ENCODE data around the gene SRSF9. TPM values are rescaled to one million over a fixed set of nuclear protein-coding genes. Genes with fewer than 3 reads are reported as not detected.

Gene SRSF9
- polyA plus RNA-seq, 3 donors = 127 to 218 (median 200) TPM

DNA sequence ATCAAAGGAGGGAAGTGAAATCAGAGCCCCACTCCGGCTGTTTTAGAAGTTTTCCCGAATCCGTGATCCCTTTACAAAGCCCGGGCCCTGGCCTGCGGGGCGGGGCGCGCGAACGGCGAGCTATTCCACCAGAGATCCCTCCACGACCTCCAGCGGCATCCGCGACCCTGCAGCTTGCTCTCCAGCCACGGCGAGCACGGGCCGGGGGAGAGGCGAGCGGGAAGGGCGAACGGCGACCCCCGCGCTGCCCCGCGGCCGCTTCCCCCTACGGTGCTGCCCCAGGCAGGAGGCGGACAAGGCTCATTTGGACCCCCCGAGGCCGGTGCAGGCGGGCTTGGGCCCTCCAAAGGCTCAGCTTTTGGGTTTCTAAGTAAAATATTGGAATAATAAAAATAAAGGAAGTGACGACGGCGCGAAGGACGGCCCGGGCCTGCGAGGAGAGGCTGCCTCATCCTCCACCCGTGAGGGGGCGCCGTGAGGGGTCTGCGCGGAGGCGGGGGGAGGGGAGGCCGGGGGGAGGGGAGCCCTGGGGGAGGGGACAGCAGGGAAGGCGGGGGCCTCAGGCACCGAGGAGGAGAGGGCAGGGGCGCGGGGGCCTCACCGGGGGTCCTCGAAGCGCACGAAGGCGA is 613 bp downstream of the SRSF9 start:
- H3K9me3 Mint-ChIP-seq = peaks cover 0 to 2% (median 0%) of the 10 kb centered on the region in 7 donors
- peak overlapping the region; percentile 75 to 86 for H3K27ac ChIP-seq (ENCODE audit: low read depth in 1 of 2, low read length in 2 of 2)
- DNase-seq = no peak
- no peaks in the 10 kb centered on the region for H3K27me3 ChIP-seq (ENCODE audit: control insufficient read depth in 2 of 2, insufficient read depth in 2 of 2, low read length in 2 of 2)
- no peaks in the 10 kb centered on the region for H3K27me3 Mint-ChIP-seq (ENCODE audit: low read depth in 3 of 3)
- TF ChIP-seq, protein P1, sequence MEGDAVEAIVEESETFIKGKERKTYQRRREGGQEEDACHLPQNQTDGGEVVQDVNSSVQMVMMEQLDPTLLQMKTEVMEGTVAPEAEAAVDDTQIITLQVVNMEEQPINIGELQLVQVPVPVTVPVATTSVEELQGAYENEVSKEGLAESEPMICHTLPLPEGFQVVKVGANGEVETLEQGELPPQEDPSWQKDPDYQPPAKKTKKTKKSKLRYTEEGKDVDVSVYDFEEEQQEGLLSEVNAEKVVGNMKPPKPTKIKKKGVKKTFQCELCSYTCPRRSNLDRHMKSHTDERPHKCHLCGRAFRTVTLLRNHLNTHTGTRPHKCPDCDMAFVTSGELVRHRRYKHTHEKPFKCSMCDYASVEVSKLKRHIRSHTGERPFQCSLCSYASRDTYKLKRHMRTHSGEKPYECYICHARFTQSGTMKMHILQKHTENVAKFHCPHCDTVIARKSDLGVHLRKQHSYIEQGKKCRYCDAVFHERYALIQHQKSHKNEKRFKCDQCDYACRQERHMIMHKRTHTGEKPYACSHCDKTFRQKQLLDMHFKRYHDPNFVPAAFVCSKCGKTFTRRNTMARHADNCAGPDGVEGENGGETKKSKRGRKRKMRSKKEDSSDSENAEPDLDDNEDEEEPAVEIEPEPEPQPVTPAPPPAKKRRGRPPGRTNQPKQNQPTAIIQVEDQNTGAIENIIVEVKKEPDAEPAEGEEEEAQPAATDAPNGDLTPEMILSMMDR (IDR thresholded peaks at IDR 0.05) = no peak
- no peaks in the 10 kb centered on the region for H3K9me3 ChIP-seq (replicated peaks in 1 of 2; ENCODE audit: control insufficient read depth in 1 of 2, insufficient read depth in 1 of 2, low read length in 2 of 2)
- peaks cover 64% of the 10 kb centered on the region for H3K79me2 ChIP-seq (ENCODE audit: insufficient read depth, low read length)
- peak overlapping the region; percentile 97 for H3K4me2 ChIP-seq (replicated peaks; ENCODE audit: extremely low read depth, low read length, poor library complexity, severe bottlenecking)
- peaks cover 28 to 38% of the 10 kb centered on the region in 2 donors for H3K36me3 ChIP-seq (replicated peaks in 1 of 2; ENCODE audit: control insufficient read depth in 1 of 2, insufficient read depth in 2 of 2, low read length in 2 of 2)
- H3K4me3 ChIP-seq (replicated peaks in 1 of 3; ENCODE audit: low read depth in 2 of 3, low read length in 3 of 3) = peak overlapping the region; percentile 54 to 81 (median 79)
- peak overlapping the region; percentile 95 to 98 for H3K4me3 Mint-ChIP-seq
- peaks cover 24 to 35% of the 10 kb centered on the region in 2 donors for H3K36me3 Mint-ChIP-seq
- peak overlapping the region; percentile 86 to 97 (median 95) for H3K27ac Mint-ChIP-seq
- H3K4me1 ChIP-seq (ENCODE audit: control insufficient read depth in 1 of 2, insufficient read depth in 2 of 2, low read length in 2 of 2) = peaks cover 14 to 26% of the 10 kb centered on the region in 2 donors
- peak overlapping the region; percentile 86 for H3K9ac ChIP-seq (ENCODE audit: insufficient read depth, low read length, poor library complexity, severe bottlenecking)
- H2AFZ ChIP-seq (ENCODE audit: insufficient read depth, low read depth, low read length, poor library complexity, severe bottlenecking) = peak overlapping the region; percentile 99
- 0% methylated on average over 43 of the region's 57 CpGs for WGBS (ENCODE audit: insufficient coverage)
- intact Hi-C loops (cut with micrococcal nuclease) = no loop called here
- peaks cover 28% of the 10 kb centered on the region for H3K4me1 Mint-ChIP-seq
- H4K20me1 ChIP-seq (ENCODE audit: insufficient read depth, low read length) = peaks cover 51% of the 10 kb centered on the region

- peak overlapping the region; percentile 97 for H3K4me2 ChIP-seq (replicated peaks; ENCODE audit: extremely low read depth, low read length, poor library complexity, severe bottlenecking)
- peaks cover 34 to 43% of the 10 kb centered on the region in 2 donors for H3K36me3 ChIP-seq (replicated peaks in 1 of 2; ENCODE audit: control insufficient read depth in 1 of 2, insufficient read depth in 2 of 2, low read length in 2 of 2)
- peaks cover 14 to 26% of the 10 kb centered on the region in 2 donors for H3K4me1 ChIP-seq (ENCODE audit: control insufficient read depth in 1 of 2, insufficient read depth in 2 of 2, low read length in 2 of 2)
- Mint-ChIP-seq H3K36me3 (peaks cover 29 to 41% of the 10 kb centered on the region in 2 donors), H3K27ac (peak overlapping the region; percentile 86 to 97 (median 95)), H3K9me3 (peaks cover 0 to 2% (median 0%) of the 10 kb centered on the region in 7 donors), H3K4me1 (peaks cover 28% of the 10 kb centered on the region), H3K27me3 (ENCODE audit: low read depth in 3 of 3) (no peaks in the 10 kb centered on the region), H3K4me3 (peak overlapping the region; percentile 95 to 98)
- peak overlapping the region; percentile 86 for H3K9ac ChIP-seq (ENCODE audit: insufficient read depth, low read length, poor library complexity, severe bottlenecking)
- WGBS (ENCODE audit: insufficient coverage) = under 1% methylated on average over 18 of the region's 23 CpGs
- no peaks in the 10 kb centered on the region for H3K9me3 ChIP-seq (replicated peaks in 1 of 2; ENCODE audit: control insufficient read depth in 1 of 2, insufficient read depth in 1 of 2, low read length in 2 of 2)
- H2AFZ ChIP-seq (ENCODE audit: insufficient read depth, low read depth, low read length, poor library complexity, severe bottlenecking) = peak overlapping the region; percentile 99
- peak overlapping the region; percentile 75 to 86 for H3K27ac ChIP-seq (ENCODE audit: low read depth in 1 of 2, low read length in 2 of 2)
- intact Hi-C loops (cut with micrococcal nuclease) = no loop called here
- peaks cover 57% of the 10 kb centered on the region for H4K20me1 ChIP-seq (ENCODE audit: insufficient read depth, low read length)
- peak; percentile 57 to 80 (median 75) for DNase-seq
- peaks cover 69% of the 10 kb centered on the region for H3K79me2 ChIP-seq (ENCODE audit: insufficient read depth, low read length)
- no peaks in the 10 kb centered on the region for H3K27me3 ChIP-seq (ENCODE audit: control insufficient read depth in 2 of 2, insufficient read depth in 2 of 2, low read length in 2 of 2)
- H3K4me3 ChIP-seq (replicated peaks in 1 of 3; ENCODE audit: low read depth in 2 of 3, low read length in 3 of 3) = peak overlapping the region; percentile 54 to 81 (median 79)
- TF ChIP-seq, protein P1 (IDR thresholded peaks at IDR 0.05) = no peak
Measured at GRCh38 chr12:120468325-120468820, 1.2 kb downstream of the SRSF9 start.

Data from CD14-positive monocyte (primary cell).